Measurements from ENCODE around the gene TDRD1.

The TDRD1 gene

DNA sequence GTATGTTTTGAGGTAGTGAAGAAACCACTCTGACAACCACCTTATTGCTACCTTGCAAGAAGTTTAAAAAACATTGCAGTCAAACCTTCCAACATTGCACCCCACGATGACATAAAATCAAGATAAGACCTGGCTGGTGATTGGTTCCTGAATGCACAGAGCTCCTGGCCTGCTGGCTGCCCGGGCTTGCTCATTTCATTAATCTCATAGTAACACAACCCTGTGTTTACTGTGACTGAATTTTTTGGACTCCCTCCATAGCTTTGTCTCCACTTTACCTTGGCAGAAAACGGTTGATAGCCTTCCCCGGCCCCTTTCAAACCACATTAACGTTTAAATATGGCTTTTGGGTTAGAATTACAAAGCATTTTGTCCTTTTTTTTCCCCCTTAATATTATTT lies 87.4 kb downstream of the TDRD1 start:
- no peak for DNase-seq

DNA sequence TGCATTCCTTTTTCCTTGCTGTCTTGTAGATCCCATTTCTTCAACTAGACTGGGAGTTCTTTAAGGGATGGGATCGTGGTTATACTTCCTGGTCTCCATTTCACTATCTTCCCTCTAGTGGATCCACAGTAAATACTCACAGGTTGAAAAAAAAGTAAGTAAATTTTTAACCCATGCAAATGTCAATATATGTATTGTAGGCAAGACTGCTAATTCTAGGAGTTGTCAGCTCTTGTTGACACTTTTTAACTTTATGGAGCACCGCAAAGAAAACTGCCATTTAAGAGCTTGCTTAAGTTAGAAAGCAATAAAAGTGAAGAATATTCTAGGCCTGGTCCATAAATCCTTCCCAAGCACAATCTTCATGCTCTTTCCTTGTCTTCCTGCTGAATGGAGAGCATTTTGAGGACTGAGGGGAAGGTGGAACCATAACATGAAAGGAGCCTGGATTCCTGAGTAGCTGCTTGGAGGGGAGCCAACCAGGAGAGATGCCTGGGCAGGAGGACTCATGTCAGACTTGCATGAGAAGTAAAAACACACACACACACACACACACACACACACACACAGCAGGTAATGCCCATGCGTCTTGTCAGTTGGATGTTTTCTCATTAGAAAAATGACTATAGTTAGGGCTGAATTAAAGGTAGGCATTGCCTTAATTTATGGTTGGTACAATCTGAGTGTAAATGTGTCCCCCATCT lies 92.1 kb downstream of the TDRD1 start:
- DNase-seq, result no peak

DNA sequence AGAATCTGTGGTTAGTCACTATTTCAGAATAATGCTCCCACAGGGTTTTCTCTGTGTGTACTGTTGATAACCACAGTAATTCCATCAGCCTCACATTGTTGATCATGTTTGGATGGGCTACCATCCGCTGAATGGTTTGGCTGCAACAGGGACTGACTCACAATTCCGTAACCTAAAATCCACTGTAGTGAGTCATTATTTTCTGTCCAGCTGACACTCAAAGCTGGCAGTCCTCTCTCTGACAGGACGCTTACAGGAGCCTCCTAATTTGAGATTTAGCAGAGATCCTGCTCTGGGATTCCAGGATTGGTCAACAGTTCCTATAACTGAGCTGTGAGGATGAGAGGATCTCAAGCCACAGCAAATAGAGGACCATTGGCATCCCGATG lies 92.6 kb downstream of the TDRD1 start:
- no peak for DNase-seq

DNA sequence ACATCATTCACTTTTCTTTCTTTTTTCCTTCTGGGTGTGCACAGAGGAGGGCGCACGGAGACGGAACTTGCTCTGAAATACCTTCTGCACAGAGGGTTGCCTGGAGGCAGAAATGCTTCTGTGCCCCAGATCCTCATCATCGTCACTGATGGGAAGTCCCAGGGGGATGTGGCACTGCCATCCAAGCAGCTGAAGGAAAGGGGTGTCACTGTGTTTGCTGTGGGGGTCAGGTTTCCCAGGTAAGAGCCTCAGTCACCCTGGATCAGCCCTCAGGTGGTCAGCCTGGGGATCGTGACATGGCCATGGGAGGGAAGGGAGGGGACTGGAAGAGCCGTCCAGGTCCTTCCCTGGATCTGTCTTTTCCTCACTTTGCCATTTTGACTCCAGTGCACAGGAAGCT lies 93.5 kb downstream of the TDRD1 start:
- DNase-seq, result no peak

DNA sequence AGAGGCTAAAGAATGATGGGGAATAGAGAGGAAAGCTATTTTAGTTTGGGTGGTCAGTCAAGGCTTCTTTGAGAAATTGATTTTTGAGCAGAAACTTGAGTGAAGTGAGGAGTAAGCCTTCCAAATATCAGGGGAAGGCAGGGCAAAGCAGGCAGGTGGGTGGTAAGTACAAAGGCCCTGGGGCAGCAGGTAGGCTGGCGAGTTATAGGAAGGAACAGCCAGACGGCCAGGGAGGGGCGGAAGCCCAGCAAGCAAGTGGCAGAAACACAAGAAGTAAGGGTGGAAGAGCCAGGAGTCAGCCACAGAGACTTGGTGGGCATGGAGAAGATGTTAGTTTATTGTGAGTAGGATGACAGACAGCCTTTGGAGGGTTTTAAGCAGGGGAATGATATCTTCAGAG lies 94.8 kb downstream of the TDRD1 start:
- no peak for DNase-seq

DNA sequence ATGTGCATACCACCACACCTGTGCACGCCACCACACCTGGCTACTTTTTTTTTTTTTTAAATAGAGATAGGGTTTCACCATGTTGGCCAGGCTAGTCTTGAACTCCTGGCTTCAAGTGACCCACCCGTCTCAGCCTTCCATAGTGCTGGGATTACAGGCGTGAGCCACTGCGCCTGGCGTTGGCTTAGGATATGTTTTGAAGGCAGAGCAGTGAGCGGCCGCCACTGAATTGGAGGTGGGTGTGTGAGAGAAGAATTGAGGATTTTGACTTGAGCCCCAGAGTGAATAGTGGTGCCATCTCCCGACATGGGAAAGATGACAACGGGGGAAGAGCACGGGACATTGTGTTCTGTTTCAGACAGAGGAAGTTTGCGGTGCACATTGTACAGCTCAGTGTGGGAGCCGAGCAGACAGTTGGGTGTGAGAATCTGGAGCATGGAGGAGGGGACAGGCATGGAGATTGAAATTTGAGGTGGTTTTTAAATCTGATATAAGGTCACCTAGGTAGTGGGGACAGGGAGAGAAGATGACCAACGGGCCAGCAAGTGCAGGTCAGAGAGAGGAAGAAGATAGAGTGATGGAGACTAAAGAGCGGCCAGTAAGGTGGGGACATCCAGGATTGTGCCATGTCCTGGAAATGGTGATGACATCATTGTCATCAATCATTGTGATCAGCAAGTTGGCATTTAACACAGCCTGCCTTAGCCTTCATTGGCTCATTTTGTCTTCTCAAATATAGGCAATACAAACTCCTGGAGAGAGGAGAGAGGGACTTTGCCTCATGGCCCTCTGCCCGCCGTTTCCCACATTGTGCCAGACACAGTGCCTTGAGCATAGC lies 95.7 kb downstream of the TDRD1 start:
- DNase-seq, result no peak

DNA sequence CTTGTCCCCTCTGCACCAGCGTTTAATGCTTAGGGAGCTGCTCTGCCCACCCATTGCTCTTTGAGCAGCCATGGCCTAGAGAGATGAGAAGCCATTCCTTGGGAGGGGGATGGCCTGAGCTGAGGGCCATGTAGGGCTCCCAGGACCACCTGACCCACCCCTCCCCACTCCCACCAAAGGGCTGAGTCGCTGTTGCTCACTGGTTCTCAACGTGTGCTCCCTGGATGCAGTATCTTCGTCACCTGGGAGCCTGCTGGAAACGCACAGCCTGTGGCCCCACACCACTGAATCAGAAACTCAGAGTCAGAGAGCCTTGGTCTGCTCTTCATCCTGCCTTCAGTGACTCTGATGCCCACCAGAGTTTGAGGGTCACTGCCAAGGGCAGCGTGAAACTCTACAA lies 96.9 kb downstream of the TDRD1 start:
- DNase-seq, result no peak

DNA sequence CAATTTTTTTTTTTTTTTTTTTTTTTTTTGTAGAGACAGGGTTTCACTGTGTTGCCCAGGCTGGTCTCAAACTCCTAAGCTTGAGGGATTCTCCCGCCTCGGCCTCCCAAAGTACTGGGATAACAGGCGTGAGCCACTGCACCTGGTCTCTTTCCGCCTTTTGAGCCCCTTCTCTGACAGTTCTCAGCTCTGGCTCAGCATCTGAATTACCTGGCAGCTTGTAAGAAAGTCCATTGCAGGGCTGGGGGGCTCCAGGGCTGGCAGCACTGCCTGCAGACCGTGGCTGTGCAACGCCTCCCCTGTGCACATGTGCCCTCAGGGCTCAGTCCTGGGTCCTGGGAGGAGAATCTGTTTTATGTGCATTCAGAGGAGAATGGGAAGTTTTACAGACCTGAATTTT lies 97.5 kb downstream of the TDRD1 start:
- DNase-seq, result no peak

DNA sequence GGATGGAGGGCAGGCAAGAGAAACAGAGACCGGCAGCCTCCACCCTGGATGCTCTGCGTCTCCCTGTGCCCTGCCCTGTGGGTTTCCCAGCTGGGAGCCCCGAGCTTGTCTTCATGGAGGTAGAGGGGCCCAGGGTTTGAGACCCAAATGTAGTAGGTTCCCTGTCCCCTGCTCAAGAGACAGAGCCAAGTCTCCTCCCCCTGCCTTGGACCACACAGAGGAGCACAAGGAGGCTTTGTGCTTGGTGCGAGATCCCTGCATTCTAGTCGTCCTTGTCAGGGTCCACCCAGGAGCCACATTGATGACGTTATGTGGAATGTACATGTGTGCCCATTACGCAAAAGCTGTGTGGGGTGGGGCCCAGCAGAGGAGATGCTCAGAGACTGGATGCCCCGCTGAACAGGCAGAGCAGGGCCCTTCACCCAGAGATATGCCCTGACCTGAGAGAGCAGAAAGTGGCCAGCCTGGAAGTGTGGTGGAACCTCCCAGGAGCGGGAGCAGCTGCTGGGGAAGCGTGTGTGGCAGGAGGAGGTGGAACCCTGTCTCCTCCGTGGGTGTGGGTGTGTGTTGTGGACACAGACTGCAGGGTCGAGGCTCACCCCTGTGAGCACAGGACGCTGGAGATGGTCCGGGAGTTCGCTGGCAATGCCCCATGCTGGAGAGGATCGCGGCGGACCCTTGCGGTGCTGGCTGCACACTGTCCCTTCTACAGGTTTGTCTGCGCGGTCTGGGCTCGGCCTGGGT lies 99.2 kb downstream of the TDRD1 start:
- DNase-seq, result no peak

DNA sequence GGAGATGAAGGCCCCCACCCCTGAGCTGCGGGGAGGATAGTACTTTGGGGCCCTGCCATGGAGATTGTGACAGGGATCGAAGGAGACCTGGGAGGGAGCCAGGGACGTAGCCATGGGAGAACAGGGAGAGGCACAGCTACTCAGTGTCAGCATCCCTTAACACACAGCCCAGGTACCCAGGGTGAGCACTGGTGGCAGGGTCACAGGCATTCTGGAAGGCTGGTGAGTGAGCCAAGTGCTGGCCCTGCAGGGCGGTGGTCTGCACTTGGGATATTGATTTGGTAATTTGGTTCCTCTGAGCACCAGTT lies 99.7 kb downstream of the TDRD1 start:
- no peak for DNase-seq

DNA sequence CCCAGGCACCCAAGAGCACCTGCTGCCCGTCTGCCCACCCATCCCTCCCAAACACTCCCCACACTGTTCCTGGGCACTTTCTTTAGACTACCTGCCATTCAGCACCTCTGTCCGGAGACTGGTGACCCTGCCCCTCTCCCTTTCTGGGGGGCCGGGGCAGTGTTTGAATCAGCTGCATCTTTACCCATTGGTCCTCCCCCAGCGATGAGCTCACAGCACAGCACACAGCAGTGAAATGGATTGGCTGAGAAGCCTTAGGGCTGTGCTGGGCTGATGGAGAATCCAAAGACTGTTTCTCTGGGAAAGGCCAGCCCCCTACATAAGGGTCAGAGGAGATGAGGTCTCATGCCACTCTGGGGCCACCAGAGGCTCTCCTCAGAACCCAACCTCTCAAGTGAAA lies 100.1 kb downstream of the TDRD1 start:
- no peak for DNase-seq

DNA sequence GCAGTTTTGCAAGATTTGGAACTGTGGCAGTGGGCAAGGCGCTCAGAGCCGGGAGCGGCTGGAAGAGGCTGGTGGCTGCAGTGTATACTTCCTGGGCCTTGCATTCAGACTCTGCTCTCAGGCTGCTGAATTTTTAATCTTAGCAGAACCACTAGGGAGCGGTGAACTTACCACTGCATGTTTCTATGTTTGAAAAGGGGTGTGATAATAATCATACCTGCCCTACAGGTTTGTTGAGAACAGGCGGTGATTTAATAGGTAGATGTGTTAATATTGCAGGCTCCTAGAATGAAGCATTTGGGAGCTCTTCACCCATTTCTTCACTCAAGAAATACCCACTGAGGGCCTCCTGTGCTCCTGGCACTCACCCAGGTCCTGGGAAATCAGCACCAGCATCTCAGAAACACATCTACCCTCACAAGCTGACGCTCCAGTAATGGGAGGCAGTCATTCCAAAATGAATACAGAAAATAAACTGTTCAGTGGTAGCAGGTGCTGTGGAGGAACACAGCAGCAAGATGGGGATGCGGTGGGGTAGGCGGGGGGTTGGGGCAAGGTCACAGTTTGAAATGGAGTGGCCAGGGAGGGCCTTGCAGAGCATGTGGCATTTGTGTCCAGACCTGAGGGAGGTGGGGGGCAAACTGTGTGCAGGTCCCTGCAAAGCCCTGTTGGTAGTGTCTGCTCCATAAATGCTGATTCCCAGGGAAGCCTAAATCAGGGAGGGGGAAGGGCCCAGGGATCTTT lies 100.9 kb downstream of the TDRD1 start:
- DNase-seq, result no peak

DNA sequence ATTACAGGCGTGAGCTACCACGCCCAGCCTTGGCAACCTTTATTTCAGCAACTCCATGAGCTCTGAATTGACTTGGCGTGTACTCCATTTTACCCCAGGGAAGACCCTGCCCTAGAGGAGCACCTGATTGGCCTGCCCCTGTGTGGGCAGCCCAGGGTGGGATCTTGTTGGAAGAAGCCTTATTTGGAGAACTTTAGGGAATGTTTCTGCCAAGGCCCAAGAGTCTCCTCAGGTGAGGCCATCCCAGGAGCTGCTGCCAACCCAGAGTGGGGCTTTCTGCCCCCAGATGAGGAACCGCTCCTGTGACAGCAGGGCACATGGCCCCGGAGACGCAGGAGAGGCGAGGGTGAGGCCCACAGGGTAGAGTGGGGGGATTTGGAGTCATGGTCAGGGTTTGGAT lies 101.9 kb downstream of the TDRD1 start:
- DNase-seq, result no peak

DNA sequence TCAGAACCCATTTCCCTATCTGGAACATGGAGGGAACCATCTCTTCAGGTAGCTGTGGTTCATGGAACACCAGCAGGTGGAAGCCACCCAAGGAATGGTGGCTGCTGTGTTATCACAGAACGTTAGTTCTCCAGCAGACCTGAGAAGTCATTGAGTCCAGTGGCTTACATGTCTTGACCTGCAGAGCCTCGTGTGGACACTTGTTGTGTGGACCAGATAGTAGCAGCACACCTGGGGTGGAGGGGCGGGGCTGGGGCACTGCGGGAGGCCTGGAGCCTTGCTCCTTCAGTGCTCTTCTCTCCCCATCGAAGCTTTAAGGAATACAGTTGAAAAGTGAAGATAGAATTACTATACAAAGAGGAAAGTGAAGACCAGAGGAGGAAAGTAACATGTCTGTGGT lies 102.3 kb downstream of the TDRD1 start:
- DNase-seq, result no peak
